ENCODE data around the gene AK6.

DNA sequence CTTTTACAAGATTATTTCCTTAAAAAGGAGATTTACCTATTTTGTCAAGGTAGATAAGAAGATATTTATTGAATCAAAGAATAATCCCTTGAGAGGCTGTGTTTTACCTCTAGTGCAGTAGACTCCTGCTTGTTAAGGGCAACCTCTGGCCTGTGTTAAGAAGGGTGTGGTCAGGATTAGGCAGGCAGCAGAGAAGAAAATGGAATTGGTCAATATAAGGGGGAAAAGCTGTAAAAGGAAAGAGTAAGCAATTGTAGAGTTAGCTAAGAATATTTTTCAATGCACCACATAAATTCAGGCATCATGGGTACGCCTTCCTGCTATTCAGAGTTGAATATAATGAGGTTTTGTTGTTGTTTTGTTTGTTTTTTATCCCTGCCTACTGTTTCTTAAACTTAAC lies 43.0 kb downstream of the AK6 start:
- TF ChIP-seq, protein P1, sequence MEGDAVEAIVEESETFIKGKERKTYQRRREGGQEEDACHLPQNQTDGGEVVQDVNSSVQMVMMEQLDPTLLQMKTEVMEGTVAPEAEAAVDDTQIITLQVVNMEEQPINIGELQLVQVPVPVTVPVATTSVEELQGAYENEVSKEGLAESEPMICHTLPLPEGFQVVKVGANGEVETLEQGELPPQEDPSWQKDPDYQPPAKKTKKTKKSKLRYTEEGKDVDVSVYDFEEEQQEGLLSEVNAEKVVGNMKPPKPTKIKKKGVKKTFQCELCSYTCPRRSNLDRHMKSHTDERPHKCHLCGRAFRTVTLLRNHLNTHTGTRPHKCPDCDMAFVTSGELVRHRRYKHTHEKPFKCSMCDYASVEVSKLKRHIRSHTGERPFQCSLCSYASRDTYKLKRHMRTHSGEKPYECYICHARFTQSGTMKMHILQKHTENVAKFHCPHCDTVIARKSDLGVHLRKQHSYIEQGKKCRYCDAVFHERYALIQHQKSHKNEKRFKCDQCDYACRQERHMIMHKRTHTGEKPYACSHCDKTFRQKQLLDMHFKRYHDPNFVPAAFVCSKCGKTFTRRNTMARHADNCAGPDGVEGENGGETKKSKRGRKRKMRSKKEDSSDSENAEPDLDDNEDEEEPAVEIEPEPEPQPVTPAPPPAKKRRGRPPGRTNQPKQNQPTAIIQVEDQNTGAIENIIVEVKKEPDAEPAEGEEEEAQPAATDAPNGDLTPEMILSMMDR (IDR thresholded peaks at IDR 0.05; ENCODE audit: low read depth, low read length), result no peak
- TF ChIP-seq POLR2A (IDR thresholded peaks at IDR 0.05; ENCODE audit: extremely low read depth, insufficient read length), result no peak
- TF ChIP-seq, protein P2, sequence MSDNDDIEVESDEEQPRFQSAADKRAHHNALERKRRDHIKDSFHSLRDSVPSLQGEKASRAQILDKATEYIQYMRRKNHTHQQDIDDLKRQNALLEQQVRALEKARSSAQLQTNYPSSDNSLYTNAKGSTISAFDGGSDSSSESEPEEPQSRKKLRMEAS (IDR thresholded peaks at IDR 0.05; ENCODE audit: low read depth, low read length), result no peak

All from NB4 (cell line).